ENCODE results near the gene CCDC106. TPM values are rescaled to one million over a fixed set of nuclear protein-coding genes. Genes with fewer than 3 reads are reported as not detected.

Gene CCDC106
- total RNA-seq, 1 donor from 2014 or later: 12.2 TPM

- peaks cover 87% of the 10 kb centered on the region for H4K20me1 ChIP-seq (ENCODE audit: insufficient read depth, low read length)
- H3K4me1 ChIP-seq (ENCODE audit: insufficient read depth, low read length): peaks cover 13% of the 10 kb centered on the region
- no peak for TF ChIP-seq EZH2 (IDR thresholded peaks at IDR 0.05; ENCODE audit: insufficient read depth, low read length)
- no peak for TF ChIP-seq CTCF (IDR thresholded peaks at IDR 0.05; ENCODE audit: insufficient read depth, low read depth, low read length)
- no peak for FAIRE-seq
- no peak for DNase-seq (ENCODE audit: low read depth)
- no peak overlapping the region for H2AFZ ChIP-seq (ENCODE audit: low read depth, low read length)
- no peak overlapping the region for H3K4me3 ChIP-seq (ENCODE audit: insufficient read depth, low read depth, low read length)
- H3K36me3 ChIP-seq (ENCODE audit: insufficient read depth, low read length): peaks cover 7% of the 10 kb centered on the region
- H3K9me3 Mint-ChIP-seq (ENCODE audit: unreplicated experiment): peaks cover 1% of the 10 kb centered on the region
- no peaks in the 10 kb centered on the region for H3K27me3 ChIP-seq (ENCODE audit: insufficient read depth, low read length)
- no peak overlapping the region for H3K9ac ChIP-seq (ENCODE audit: low read length)
- H3K36me3 Mint-ChIP-seq (ENCODE audit: low read depth, unreplicated experiment): peaks cover 3% of the 10 kb centered on the region
- H3K4me1 Mint-ChIP-seq (ENCODE audit: low read depth, unreplicated experiment): peaks cover 18% of the 10 kb centered on the region
- no peak overlapping the region for H3K4me3 Mint-ChIP-seq (ENCODE audit: unreplicated experiment)
- no peak overlapping the region for H3K27ac ChIP-seq (ENCODE audit: low read depth, low read length)
- H3K79me2 ChIP-seq (ENCODE audit: insufficient read depth, low read length): peaks cover 90% of the 10 kb centered on the region
- H3K27ac Mint-ChIP-seq (ENCODE audit: unreplicated experiment): no peak overlapping the region
- no peak overlapping the region for H3K4me2 ChIP-seq (ENCODE audit: low read length)
- no peaks in the 10 kb centered on the region for H3K27me3 Mint-ChIP-seq (ENCODE audit: low read depth, unreplicated experiment)
- H3K9me3 ChIP-seq (ENCODE audit: insufficient read depth, low read depth, low read length): no peaks in the 10 kb centered on the region
These were observed 23.0 kb downstream of the CCDC106 start for GRCh38 chr19:55671054-55671378.

- H3K9me3 ChIP-seq (ENCODE audit: insufficient read depth, low read depth, low read length): no peaks in the 10 kb centered on the region
- H3K27ac ChIP-seq (ENCODE audit: low read depth, low read length): no peak overlapping the region
- H3K36me3 ChIP-seq (ENCODE audit: insufficient read depth, low read length): peaks cover 3% of the 10 kb centered on the region
- H3K9ac ChIP-seq (ENCODE audit: low read length): no peak overlapping the region
- peaks cover 24% of the 10 kb centered on the region for H3K4me1 ChIP-seq (ENCODE audit: insufficient read depth, low read length)
- no peak overlapping the region for H3K4me3 ChIP-seq (ENCODE audit: insufficient read depth, low read depth, low read length)
- Mint-ChIP-seq H3K36me3 (ENCODE audit: low read depth, unreplicated experiment) (peaks cover 3% of the 10 kb centered on the region), H3K27me3 (ENCODE audit: low read depth, unreplicated experiment) (no peaks in the 10 kb centered on the region), H3K9me3 (ENCODE audit: unreplicated experiment) (peaks cover 1% of the 10 kb centered on the region), H3K4me1 (ENCODE audit: low read depth, unreplicated experiment) (peaks cover 29% of the 10 kb centered on the region), H3K27ac (ENCODE audit: unreplicated experiment) (peak overlapping the region; percentile 53), H3K4me3 (ENCODE audit: unreplicated experiment) (peak overlapping the region; percentile 11)
- peaks cover 90% of the 10 kb centered on the region for H3K79me2 ChIP-seq (ENCODE audit: insufficient read depth, low read length)
- peaks cover 87% of the 10 kb centered on the region for H4K20me1 ChIP-seq (ENCODE audit: insufficient read depth, low read length)
- no peak overlapping the region for H2AFZ ChIP-seq (ENCODE audit: low read depth, low read length)
- H3K27me3 ChIP-seq (ENCODE audit: insufficient read depth, low read length): no peaks in the 10 kb centered on the region
- peak overlapping the region; percentile 9 for H3K4me2 ChIP-seq (ENCODE audit: low read length)
- no peak for TF ChIP-seq EZH2 (IDR thresholded peaks at IDR 0.05; ENCODE audit: insufficient read depth, low read length)
- TF ChIP-seq CTCF (IDR thresholded peaks at IDR 0.05; ENCODE audit: insufficient read depth, low read depth, low read length): no peak
- no peak for FAIRE-seq
- DNase-seq (ENCODE audit: low read depth): no peak
These were observed 24.4 kb downstream of the CCDC106 start for GRCh38 chr19:55672418-55672817.

- no peak overlapping the region for H3K27ac ChIP-seq (ENCODE audit: low read depth, low read length)
- Mint-ChIP-seq H3K27me3 (ENCODE audit: low read depth, unreplicated experiment) (no peaks in the 10 kb centered on the region), H3K9me3 (ENCODE audit: unreplicated experiment) (peaks cover 1% of the 10 kb centered on the region), H3K36me3 (ENCODE audit: low read depth, unreplicated experiment) (peaks cover 9% of the 10 kb centered on the region), H3K27ac (ENCODE audit: unreplicated experiment) (peak overlapping the region; percentile 93), H3K4me3 (ENCODE audit: unreplicated experiment) (peak overlapping the region; percentile 76), H3K4me1 (ENCODE audit: low read depth, unreplicated experiment) (peaks cover 31% of the 10 kb centered on the region)
- H3K79me2 ChIP-seq (ENCODE audit: insufficient read depth, low read length): peaks cover 91% of the 10 kb centered on the region
- no peaks in the 10 kb centered on the region for H3K27me3 ChIP-seq (ENCODE audit: insufficient read depth, low read length)
- peaks cover 87% of the 10 kb centered on the region for H4K20me1 ChIP-seq (ENCODE audit: insufficient read depth, low read length)
- H3K4me2 ChIP-seq (ENCODE audit: low read length): peak overlapping the region; percentile 8
- TF ChIP-seq CTCF (IDR thresholded peaks at IDR 0.05; ENCODE audit: insufficient read depth, low read depth, low read length) (no peak), EZH2 (IDR thresholded peaks at IDR 0.05; ENCODE audit: insufficient read depth, low read length) (no peak)
- H2AFZ ChIP-seq (ENCODE audit: low read depth, low read length): no peak overlapping the region
- no peaks in the 10 kb centered on the region for H3K9me3 ChIP-seq (ENCODE audit: insufficient read depth, low read depth, low read length)
- H3K4me3 ChIP-seq (ENCODE audit: insufficient read depth, low read depth, low read length): no peak overlapping the region
- no peak for FAIRE-seq
- no peak overlapping the region for H3K9ac ChIP-seq (ENCODE audit: low read length)
- DNase-seq (ENCODE audit: low read depth): no peak
- H3K4me1 ChIP-seq (ENCODE audit: insufficient read depth, low read length): peaks cover 24% of the 10 kb centered on the region
- H3K36me3 ChIP-seq (ENCODE audit: insufficient read depth, low read length): peaks cover 3% of the 10 kb centered on the region
These were observed 25.5 kb downstream of the CCDC106 start for GRCh38 chr19:55673465-55673864.
